Activated CD8-positive, alpha-beta memory T cell treated with anti-CD3 and anti-CD28 coated beads, Interleukin-2, amount 50 U/mL, for 24 hours (primary cell): Measurements from ENCODE around the gene MRPL36.
"Not testable (repeated sequence)": the region's sequence is repeated elsewhere in the genome, so short reads cannot be mapped to it uniquely, and the experiment has no call there.

Source experiments
- DNase-seq: peaks from one replicate; pipeline ENCODE4 v3.0.0-alpha.2; 2020; ENCODE audit errors: extremely low read depth

Gene MRPL36

GRCh38 chr5:1796371-1797102 is 3.1 kb downstream of the MRPL36 start:
- no peak for DNase-seq

GRCh38 chr5:1795931-1796330 is 3.7 kb downstream of the MRPL36 start:
- DNase-seq = no peak

GRCh38 chr5:1795506-1795905 is 4.1 kb downstream of the MRPL36 start:
- no peak for DNase-seq

GRCh38 chr5:1794901-1795290 is 4.7 kb downstream of the MRPL36 start:
- no peak for DNase-seq

GRCh38 chr5:1793966-1794900 is 5.4 kb downstream of the MRPL36 start:
- no peak for DNase-seq

- no peak for DNase-seq
Measured at GRCh38 chr5:1793301-1793740, 6.3 kb downstream of the MRPL36 start.

- peak; percentile 54 for DNase-seq
Measured at GRCh38 chr5:1792842-1793266, 6.8 kb downstream of the MRPL36 start.

- no peak for DNase-seq
Measured at GRCh38 chr5:1791176-1791575, 8.5 kb downstream of the MRPL36 start.

- DNase-seq = no peak
Measured at GRCh38 chr5:1789834-1790471, 9.7 kb downstream of the MRPL36 start.

GRCh38 chr5:1789438-1789833 is 10.2 kb downstream of the MRPL36 start:
- not testable (repeated sequence) for DNase-seq

- DNase-seq = no peak
Measured at GRCh38 chr5:1788828-1789227, 10.8 kb downstream of the MRPL36 start.

- no peak for DNase-seq
Measured at GRCh38 chr5:1788200-1788599, 11.4 kb downstream of the MRPL36 start.

GRCh38 chr5:1787472-1788047 is 12.1 kb downstream of the MRPL36 start:
- DNase-seq = no peak

- DNase-seq = no peak
Measured at GRCh38 chr5:1786621-1787471, 12.8 kb downstream of the MRPL36 start.

GRCh38 chr5:1785984-1786383 is 13.7 kb downstream of the MRPL36 start:
- no peak for DNase-seq

- no peak for DNase-seq
Measured at GRCh38 chr5:1785062-1785461, 14.6 kb downstream of the MRPL36 start.

- no peak for DNase-seq
Measured at GRCh38 chr5:1784197-1785050, 15.2 kb downstream of the MRPL36 start.

GRCh38 chr5:1783216-1783554 is 16.5 kb downstream of the MRPL36 start:
- no peak for DNase-seq

- DNase-seq = no peak
Measured at GRCh38 chr5:1782385-1783215, 17.0 kb downstream of the MRPL36 start.
